Heart left ventricle (tissue), 13 donors: ENCODE data around the gene CFAP221.

ENCODE experiments used
- POLR2A ChIP-seq, 2 donors: fragments of 450-650 bp; IDR thresholded peaks; one replicate each; pipeline ENCODE4 v1.6.1; 2017; ENCODE audit warnings: antibody characterized with exemption in 2 of 2, mild to moderate bottlenecking in 2 of 2, moderate library complexity in 2 of 2
- TF ChIP-seq, protein P1 (sequence below), 12 donors: fragments of 200-600 bp; sonication (generic) in 4 of 12; IDR thresholded peaks; one replicate each; pipeline versions ENCODE4 v1.5.0 to v1.8.0; 2018 to 2022; ENCODE audit warnings: antibody characterized with exemption in 12 of 12, mild to moderate bottlenecking in 5 of 12
- donor health status: ischemic (EF 13 %, LVEDD 7.1; RV severe dilation, severe dysfunction).
- donor health status: DM: no; HTN: yes; CAD: no.
- donor health status: DM: no; HTN: no; CAD: no.
- donor health status: ischemic (EF 25% LVEDD 6.9; RV normal size, moderate dysfunction).
- donor health status: ischemic (EF 25% LVEDD 5.7; RV mildly dilated, moderate dysfunction).
- donor health status: ischemic (EF 35%, LVEDD 5.7; RV mildly dilated, moderate dysfunction).
- donor health status: nonischemic (EF 11% LVEDD 7.7; RV severe dilation, severe dysfunction).
- donor health status: DM: yes; HTN: yes; CAD: no.
- donor health status: PGD.
- donor health status: ischemic (EF 29% LVEDD 5.4; RV normal size, mild dysfunction).
- donor health status: nonischemic (EF 23%, LVEDD 6.1; RV moderate dilation, normal function).

DNA sequence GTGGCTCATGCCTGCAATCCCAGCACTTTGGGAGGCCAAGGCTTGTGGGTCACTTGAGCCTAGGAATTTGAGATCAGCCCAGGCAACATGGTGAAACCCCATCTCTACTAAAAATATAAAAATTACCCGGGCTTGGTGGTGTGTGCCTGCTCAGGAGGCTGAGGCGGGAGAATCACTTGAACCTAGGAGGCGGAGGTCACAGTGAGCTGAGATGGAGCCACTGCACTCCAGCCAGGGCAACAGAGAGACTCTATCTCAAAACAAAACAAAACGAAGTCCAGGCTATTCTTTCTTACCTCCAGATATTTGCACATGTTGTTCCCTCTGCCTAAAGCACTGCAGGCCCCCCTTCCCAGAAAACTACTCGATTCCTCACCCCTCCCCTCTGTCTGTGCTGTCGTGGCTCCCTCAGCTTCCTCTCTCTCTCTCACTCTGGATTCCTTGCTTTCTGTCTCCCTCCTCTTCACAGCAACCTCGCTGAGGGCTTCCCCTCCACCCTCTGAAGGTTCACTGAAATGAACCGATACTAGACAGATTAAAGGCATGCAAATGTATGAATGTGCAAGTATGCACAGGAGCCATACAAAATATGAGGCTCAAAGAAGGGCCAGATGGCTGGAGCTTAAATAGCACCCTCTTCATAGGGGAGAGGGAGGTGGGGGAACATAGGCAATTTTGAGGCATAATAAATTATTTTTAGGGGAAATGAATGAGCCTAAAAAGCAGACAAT, 153.2 kb downstream of the CFAP221 start:
- TF ChIP-seq, protein P1, sequence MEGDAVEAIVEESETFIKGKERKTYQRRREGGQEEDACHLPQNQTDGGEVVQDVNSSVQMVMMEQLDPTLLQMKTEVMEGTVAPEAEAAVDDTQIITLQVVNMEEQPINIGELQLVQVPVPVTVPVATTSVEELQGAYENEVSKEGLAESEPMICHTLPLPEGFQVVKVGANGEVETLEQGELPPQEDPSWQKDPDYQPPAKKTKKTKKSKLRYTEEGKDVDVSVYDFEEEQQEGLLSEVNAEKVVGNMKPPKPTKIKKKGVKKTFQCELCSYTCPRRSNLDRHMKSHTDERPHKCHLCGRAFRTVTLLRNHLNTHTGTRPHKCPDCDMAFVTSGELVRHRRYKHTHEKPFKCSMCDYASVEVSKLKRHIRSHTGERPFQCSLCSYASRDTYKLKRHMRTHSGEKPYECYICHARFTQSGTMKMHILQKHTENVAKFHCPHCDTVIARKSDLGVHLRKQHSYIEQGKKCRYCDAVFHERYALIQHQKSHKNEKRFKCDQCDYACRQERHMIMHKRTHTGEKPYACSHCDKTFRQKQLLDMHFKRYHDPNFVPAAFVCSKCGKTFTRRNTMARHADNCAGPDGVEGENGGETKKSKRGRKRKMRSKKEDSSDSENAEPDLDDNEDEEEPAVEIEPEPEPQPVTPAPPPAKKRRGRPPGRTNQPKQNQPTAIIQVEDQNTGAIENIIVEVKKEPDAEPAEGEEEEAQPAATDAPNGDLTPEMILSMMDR (IDR thresholded peaks at IDR 0.05) = no peak
- TF ChIP-seq POLR2A (IDR thresholded peaks at IDR 0.05) = no peak
